ENCODE measurements around the gene GADL1. TPM values are rescaled to one million over a fixed set of nuclear protein-coding genes. Genes with fewer than 3 reads are reported as not detected.

The GADL1 gene, protein sequence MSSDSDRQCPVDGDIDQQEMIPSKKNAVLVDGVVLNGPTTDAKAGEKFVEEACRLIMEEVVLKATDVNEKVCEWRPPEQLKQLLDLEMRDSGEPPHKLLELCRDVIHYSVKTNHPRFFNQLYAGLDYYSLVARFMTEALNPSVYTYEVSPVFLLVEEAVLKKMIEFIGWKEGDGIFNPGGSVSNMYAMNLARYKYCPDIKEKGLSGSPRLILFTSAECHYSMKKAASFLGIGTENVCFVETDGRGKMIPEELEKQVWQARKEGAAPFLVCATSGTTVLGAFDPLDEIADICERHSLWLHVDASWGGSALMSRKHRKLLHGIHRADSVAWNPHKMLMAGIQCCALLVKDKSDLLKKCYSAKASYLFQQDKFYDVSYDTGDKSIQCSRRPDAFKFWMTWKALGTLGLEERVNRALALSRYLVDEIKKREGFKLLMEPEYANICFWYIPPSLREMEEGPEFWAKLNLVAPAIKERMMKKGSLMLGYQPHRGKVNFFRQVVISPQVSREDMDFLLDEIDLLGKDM
- total RNA-seq = not detected
- long read RNA-seq = 0 reads

DNA sequence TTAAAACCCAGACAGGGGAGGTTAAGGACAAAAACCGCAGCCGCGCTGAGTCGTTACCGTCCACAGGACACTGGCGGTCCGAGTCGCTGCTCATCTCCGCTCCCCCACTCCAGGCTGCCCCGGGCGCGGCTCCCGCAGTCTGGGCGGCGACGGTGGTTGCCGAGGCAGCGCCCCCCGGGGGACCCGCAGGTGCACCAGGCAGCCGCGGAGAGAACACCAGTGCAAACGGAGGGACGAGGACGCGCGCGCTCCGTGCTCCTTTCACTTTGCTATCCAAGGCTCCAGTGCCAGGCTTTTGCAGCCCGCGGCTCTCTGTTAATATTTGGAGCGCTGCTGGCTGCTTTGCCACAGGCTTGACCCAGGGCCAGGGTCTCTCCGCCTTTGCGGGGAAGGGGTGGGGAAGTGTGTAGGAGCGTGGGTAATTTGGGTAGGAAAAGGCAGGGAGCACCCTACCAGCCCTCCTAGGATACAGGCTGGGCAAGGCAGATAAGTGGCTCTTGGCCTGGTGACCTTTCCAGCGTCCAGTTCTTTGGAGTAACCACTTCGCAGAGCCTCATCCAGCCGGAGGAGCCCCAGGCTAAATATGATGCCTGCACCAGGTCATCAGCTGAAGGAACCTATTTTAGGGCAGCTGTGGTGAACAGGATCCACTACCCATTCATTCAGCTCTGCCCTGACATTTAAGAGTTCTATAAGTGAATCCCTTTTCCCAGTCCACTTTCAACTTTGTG is at the start of gene GADL1:
Gene GADL1 (minus strand): TSS at position 141 of the 731 bp plus-strand sequence. CDS start 47 bp downstream, at position 94.
- no peak for DNase-seq (ENCODE audit: low spot score)

DNA sequence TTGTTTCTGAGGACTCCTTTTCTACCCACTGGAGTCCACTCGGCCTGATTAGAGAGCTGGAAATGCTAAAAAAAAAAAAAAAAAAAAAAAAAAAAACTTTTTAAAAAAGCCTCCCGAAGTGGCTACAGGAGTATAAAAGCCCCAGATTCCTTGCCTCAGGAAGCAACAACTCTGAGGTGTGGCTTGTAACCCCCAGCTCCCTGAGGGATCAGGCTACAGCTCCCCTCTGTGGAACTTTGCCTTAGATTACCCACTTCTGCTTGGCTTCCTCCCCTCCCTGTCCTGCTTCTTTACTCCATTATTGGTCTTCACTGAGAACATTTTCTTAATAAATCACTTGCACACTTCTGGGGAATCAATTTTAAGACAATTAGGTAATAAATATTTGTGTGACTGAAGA is 49.7 kb upstream of the GADL1 start:
- DNase-seq (ENCODE audit: low spot score) = no peak

DNA sequence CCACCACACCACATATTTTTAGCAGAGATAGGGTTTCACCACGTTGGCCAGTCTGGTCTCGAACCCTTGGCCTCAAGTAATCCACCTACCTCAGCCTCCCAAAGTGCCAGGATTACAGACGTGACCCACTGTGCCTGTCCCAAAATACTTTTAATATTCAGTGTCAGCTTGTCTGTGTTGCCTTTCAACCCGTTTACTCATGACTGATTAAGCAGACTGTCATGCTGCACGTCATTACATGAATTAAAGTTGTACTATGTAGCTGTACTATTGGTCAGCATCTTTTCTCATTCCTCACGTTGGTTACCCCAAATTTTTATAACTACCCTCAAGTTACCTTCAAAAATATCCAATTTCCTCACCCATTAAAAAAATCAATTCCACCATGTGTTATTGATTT is 48.7 kb upstream of the GADL1 start:
- DNase-seq (ENCODE audit: low spot score) = no peak

DNA sequence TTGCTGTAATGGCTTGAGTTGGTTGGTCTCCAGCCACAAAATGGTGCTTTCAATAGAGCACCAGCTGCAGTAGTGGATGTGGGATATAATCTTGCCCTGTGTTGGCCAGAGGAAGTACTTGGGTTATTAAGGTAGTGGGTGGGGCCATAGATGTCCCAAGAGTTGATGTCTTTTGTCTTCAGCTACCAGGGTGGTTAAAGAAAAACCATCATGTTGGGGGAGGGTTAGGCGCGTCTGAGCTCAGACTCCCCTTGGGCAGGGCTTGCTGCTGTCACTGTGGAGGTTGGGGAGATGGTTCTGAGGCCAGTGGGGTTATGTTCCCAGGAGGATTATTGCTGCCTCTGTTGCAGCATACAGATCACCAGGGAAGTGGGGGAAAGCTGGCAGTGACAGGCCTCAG is 46.9 kb upstream of the GADL1 start:
- no peak for DNase-seq (ENCODE audit: low spot score)

DNA sequence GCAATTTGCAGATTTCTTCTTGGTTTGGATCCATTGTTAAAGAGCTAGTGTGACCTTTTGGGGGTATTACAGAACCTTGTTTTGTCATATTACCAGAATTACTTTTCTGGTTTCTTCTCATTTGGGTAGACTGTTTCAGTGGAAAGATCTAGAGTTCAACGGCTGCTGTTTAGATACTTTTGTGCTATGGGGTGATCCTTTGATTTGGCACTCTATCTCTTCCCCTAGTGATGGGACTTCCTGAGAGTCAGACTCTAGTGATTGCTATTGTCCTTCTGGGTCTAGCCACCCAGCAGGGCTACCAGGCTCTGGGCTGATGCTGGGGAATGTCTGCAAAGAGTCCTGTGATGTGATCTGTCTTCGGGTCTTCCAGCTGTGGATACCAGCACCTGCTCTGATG is 46.3 kb upstream of the GADL1 start:
- DNase-seq (ENCODE audit: low spot score) = no peak

DNA sequence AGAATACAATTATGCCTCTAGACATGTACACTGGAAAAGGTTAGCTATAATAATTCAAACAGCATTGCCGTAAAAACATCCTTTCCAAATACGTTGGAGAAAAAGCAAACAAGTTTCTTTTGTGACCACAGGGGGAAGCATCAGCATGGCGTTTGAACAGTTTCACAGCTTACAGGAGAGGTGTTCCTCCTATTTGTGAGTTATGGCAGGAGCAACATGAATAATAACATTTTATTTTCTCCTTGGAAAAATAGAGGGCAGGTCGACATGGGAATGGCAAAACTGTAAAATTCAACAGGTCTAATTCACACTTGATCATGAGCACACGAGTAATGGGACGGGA is 39.7 kb upstream of the GADL1 start:
- no peak for DNase-seq (ENCODE audit: low spot score)

GRCh38 chr3:30933478-30934207 is 39.2 kb upstream of the GADL1 start:
- no peak for DNase-seq (ENCODE audit: low spot score)

DNA sequence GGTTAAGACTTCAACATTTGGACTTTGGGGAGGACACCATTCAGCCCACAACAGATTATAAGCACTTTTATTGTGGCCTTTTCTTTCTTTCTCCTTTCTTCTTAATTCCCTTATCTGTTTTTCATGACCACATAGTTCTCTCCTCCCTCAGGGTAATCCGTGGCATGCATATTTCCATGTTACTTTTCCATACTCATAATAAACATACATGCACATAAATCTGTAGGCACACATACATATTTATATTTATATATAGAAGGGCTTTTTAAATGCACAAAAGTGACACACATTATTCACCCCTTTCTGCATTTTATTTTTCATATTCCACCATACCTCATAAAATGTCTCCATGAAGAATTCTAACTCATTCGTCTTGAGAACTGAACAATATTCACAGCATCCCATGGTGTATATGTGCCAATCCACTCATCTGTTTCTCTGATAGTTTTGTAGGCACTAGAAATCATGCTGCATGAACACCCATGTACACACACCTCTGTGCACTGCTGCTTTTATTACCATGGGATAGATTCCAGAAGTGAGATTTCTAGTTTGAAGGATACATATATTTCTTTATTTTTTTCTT is 38.1 kb upstream of the GADL1 start:
- DNase-seq (ENCODE audit: low spot score) = no peak

DNA sequence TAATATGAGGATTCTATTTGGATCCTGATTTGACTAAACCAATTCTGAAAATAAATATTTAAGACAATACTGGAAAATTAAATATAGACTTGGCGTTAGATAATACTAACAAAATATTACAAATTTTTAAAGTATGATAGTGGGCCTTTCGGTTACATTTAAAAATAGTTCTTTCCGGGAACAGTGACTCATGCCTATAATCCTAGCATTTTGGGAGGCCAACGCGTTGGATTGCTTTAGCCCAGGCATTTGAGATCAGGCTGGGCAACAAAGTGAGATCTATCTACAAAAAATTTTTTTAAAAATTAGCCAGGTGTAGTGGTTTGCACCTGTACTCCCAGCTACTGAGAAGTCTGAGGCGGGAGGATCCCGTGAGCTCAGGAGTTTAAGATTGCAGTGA is 30.3 kb upstream of the GADL1 start:
- DNase-seq (ENCODE audit: low spot score) = no peak

- no peak for DNase-seq (ENCODE audit: low spot score)
These were observed 25.1 kb upstream of the GADL1 start for GRCh38 chr3:30919564-30919963.

DNA sequence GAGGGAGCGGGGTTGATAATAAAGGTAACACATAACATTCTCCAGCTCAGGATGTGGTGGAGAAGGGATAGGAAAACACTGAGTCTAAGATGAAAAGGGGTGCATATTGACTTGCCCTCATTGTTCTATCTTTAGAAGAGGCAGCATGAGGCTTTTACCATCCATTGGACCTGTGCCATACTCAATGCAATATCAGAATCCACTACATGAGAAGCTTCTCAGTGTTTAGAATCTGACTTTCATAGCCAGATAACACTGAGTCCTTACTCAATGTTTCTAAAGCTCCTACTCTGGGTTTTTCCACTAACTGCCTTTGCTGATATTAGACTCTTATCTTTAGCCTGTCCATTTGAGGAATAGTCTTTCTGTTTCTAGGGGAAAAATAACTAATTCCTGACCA is 24.3 kb upstream of the GADL1 start:
- no peak for DNase-seq (ENCODE audit: low spot score)

GRCh38 chr3:30915782-30916181 is 21.3 kb upstream of the GADL1 start:
- no peak for DNase-seq (ENCODE audit: low spot score)

- no peak for DNase-seq (ENCODE audit: low spot score)
These were observed 20.2 kb upstream of the GADL1 start for GRCh38 chr3:30914696-30915095.

DNA sequence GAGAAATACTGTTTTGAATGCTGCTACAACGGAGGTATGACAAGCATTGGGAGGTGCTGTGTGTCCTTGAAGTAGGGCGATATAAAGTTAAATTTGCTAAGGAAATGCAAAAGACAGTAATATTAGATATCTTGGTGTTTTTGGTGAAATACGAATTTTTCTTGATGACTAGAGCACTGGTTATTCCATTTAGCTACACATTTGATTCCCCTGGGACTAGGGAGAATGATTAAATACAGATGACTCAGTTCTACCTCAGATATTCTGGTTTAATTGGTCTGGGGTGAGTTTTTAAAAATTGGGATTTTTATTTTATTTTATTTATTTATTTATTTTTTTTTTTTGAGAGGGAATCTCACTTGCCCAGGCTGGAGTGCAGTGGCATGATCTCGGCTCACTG is 18.7 kb upstream of the GADL1 start:
- DNase-seq (ENCODE audit: low spot score) = no peak

- no peak for DNase-seq (ENCODE audit: low spot score)
These were observed 17.8 kb upstream of the GADL1 start for GRCh38 chr3:30912301-30912700.

DNA sequence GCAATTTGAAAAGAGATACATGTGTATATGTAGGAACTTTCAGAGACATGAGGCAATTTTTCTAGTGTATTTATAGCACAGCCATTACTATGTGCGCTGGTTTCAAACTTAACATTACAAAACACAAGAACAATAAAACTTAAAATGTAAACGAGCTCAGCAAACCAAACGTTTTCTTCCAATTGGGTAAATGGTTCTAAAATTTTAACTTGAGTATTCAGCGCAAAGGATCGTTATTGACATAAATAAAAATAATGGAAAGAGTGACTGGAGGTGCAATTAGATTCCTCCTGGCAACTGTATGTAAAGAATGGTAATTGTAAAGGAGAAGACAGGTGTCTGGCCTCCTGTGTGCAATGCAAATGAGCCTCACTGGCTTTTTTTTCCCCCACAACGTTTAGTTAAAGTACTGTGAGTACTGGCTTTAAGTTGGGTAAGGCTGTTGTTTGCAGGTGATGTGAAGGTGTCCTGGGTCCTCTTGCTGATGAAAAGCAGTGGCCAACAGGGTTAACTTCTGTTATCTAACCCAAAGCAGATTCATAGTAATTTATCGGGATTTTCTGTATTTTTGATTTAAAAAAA is 14.1 kb upstream of the GADL1 start:
- no peak for DNase-seq (ENCODE audit: low spot score)

DNA sequence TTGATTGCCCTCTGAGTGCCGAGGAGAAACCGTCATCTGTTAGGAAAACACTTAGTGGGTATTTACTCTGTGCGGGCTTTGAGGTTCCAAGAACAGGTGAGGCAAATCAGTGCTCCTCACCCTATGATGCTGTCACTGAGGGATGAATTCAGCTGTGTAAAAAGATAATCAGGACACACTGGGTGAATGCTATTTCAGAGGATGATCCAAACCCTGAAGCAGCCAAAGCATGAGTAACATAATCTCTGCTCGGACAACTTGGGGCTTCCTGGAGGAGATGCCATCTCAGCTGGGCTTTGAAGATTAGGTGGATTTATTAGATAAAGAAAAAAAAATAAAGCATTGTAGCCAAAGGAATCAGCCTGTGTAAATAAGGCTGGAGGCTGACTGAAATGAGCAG is 10.5 kb upstream of the GADL1 start:
- DNase-seq (ENCODE audit: low spot score) = no peak

GRCh38 chr3:30895329-30895728 is 868 bp upstream of the GADL1 start:
- DNase-seq (ENCODE audit: low spot score) = no peak

DNA sequence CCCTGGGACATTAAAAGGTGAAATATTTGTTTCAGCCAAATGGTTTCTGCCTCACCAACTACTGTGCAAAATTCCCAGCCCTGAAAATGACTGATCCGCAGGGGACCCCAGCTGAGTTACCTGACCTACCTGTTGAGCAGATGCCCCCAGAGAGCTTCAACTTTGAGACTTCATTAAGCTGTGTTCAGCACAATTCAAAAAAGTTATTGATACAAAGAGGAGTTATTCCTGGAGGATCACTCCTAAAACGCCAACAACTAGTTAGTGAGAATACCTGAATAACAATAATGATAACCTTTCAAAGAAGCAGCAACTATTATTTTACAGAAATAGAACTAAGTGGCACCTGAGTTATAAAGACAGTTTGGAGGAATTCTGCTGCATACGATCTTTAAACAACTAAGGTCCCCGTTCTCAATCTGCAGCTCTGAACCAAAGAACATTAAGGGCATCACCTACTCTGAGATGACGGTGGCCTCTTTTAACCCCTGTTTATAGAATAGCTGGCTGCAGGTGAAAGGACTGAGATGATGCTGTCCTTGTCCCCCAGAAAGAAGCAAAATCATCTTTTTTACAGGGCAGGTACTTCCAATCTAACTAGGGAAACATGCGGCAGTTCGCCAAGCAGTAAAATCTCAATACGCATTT is 659 bp downstream of the GADL1 start:
- no peak for DNase-seq (ENCODE audit: low spot score)

DNA sequence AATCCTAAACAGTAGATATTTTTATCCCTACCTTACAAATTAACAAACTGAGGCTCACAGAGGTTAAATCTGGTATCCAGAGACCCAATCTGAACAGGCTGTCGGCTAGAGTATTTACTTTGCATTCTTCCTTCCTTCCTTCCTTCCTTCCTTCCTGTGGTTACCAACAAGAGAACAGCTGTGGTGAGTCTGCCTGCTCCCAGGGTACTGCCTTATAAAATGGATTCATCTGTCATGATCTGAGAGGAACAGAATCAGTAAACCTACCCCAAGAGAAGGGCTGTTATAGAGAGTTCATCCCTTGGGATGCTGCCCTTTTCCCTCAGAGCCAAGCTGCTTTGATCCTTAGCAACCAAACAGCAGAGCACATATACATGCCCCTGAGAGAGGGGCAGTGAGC is 3.6 kb downstream of the GADL1 start:
- DNase-seq (ENCODE audit: low spot score) = no peak

DNA sequence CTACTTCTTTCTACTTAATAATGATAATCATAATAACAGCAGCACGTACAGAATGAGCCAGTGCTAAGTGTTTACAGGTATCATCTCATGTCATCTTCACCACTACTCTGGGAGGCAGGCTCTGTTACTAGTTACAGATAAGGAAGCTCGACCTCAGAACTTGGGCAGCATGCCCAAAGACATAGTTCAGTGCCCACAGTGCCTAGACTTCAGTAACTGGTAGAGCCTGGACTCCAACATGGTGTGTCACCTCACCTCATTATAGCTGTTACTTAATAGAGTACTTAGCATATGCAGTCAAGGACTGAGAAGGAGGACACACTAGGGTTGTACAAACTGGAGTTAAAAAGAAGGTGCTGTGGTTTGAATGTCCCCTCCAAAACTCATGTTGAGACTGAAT is 7.6 kb downstream of the GADL1 start:
- no peak for DNase-seq (ENCODE audit: low spot score)

All from mesenteric fat pad (tissue), 1 donor.